ENCODE results near the gene SDHAF4.

SDHAF4 gene

DNA sequence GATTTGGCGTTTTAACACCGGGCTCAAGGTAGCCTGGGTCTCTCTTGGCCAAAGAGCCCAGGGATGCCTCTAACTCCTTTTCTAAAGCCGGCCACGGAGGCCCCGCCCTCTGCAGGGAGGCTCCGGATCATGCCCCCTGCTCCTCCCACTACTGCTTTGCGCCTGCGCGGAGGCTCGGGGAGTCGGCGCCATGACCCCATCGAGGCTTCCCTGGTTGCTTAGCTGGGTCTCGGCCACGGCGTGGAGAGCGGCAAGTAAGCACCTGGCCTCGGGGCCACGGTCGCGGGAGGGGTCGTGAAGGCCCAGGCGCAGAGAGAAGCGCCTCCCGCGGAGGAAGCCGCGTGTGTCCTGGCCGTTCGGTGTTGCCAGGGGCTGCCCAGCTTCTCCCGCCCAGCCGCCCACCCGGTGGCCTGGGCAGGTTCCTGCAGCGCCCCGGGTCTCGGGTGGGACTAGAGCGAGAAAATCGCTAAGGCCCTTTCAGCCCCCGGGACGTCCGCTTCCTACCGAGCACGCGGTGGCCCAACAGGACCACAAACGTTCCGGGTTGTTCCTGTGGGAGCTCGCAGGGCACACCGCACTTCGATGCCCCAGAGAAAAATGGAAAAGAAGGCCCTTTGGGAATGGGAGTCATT lies at the start of gene SDHAF4:
Gene SDHAF4, plus strand, starts transcription at position 180 of the 632 bp plus-strand sequence. Its CDS starts 11 bp downstream, at position 191.
- TF ChIP-seq, protein P1, sequence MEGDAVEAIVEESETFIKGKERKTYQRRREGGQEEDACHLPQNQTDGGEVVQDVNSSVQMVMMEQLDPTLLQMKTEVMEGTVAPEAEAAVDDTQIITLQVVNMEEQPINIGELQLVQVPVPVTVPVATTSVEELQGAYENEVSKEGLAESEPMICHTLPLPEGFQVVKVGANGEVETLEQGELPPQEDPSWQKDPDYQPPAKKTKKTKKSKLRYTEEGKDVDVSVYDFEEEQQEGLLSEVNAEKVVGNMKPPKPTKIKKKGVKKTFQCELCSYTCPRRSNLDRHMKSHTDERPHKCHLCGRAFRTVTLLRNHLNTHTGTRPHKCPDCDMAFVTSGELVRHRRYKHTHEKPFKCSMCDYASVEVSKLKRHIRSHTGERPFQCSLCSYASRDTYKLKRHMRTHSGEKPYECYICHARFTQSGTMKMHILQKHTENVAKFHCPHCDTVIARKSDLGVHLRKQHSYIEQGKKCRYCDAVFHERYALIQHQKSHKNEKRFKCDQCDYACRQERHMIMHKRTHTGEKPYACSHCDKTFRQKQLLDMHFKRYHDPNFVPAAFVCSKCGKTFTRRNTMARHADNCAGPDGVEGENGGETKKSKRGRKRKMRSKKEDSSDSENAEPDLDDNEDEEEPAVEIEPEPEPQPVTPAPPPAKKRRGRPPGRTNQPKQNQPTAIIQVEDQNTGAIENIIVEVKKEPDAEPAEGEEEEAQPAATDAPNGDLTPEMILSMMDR (conservative IDR thresholded peaks at IDR 0.05) = no peak
- TF ChIP-seq ZFX (IDR thresholded peaks at IDR 0.05) = peak; percentile 72
- H3K27ac ChIP-seq = peak within 1 kb of the TSS; percentile 95

DNA sequence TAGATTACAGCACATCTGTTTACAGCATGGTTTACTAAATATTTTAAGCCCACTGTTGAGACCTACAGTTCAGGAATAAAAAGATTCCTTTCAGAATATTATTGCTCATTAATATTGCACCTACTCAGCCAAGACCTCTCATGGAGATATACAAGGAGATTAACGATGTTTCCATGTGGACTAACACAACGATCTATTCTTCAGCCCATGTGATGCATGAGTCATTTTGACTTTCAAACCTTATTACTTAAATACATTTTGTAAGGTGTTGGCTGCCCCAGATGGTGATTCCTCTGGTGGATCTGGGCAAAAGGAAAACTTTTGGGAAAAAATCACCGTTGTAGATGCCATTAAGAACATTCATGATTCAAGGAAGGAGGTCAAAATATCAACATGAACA lies 48.0 kb upstream of the SDHAF4 start:
- TF ChIP-seq, protein P1 (conservative IDR thresholded peaks at IDR 0.05) = no peak
- no peak for TF ChIP-seq ZFX (IDR thresholded peaks at IDR 0.05)
- H3K27ac ChIP-seq = no peak overlapping the region

DNA sequence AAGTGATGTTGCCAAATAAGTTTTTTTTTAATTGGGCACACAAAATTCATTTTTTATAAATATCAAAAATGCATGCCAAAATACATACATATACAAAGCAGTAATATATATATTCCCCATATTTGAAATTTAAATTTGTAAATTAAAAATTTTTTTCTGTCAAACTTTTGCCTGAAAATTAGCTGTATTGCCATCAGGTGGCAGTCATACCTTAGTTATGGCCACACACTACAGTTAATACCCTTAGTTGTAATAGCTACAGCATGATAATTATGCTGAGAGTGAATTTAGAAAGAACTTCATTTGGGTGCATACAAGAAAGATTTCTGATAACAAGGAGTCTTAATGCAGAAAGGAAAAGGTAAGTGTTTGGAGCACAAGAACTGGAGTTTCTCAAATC lies 46.2 kb upstream of the SDHAF4 start:
- no peak overlapping the region for H3K27ac ChIP-seq
- TF ChIP-seq, protein P1 (conservative IDR thresholded peaks at IDR 0.05) = peak; percentile 52
- TF ChIP-seq ZFX (IDR thresholded peaks at IDR 0.05) = no peak

DNA sequence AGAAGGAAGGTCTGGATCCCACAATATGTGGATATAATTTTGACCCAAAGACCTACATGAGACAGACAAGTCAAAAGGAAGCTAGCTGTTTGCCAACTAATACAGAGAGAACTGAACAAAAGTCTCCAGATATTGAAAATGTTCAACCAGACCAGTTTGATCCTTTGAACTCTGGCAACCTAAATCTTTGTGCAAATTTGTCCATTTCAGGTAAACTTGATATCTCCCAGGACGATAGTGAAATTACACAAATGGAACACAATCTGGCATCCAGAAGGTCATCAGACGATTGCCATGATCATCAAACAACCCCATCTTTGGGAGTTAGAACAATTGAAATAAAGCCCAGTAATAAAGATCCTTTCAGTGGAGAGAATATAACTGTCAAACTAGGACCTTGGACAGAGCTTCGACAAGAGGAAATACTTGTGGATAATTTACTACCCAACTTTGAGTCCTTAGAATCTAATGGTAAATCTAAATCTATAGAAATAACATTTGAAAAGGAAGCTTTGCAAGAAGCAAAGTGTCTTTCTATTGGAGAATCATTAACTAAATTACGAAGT lies 41.9 kb upstream of the SDHAF4 start:
- no peak for TF ChIP-seq ZFX (IDR thresholded peaks at IDR 0.05)
- TF ChIP-seq, protein P1 (conservative IDR thresholded peaks at IDR 0.05) = no peak
- H3K27ac ChIP-seq = no peak overlapping the region

DNA sequence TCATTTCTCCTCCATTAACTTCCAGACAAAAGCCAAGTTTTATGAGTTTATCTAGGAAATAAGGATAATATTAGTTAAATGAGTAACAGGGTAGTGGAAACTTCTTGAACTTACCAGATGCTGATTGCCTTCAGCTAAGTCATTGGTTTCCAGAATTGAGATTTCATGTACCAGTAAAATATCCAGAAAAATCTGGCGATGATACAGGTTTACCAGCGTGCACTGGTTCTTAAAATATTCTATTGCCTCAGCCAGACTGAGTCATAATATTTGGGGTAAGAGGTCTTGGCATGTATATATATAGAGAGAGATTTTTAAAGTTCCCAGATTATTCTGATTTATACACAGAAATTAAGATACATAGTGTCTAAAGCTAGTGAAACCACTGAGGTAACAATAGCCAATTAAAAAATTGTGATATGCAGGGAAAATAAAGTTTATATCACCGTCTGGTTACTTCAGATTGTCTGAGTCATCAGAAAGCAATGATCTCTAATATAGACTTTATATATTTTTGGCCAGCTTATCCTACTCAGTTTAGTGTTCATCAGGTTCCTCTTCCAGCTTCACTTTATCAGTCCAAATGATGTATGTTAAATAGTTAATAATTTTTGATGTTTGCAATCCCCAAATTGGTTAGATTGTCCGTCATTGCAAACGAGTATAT lies 39.5 kb upstream of the SDHAF4 start:
- TF ChIP-seq, protein P1 (conservative IDR thresholded peaks at IDR 0.05) = no peak
- TF ChIP-seq ZFX (IDR thresholded peaks at IDR 0.05) = no peak
- no peak overlapping the region for H3K27ac ChIP-seq

DNA sequence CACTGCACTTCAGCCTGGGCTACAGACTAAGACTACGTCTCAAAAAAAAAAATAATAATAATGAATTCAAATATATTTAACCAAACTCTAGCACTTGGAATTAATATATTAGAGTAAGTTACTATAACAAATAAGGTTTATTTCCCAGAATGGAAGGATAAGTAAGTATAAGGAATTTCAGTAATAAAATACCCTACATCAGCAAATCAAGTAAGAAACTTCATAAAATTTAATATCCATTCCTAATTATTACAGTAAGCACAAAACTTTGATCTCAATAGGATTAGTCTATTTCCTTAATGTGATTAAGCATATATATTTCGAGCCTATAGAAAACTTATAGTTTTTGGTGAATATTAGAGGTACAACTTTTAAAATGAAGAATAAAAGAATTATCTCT lies 36.7 kb upstream of the SDHAF4 start:
- TF ChIP-seq, protein P1 (conservative IDR thresholded peaks at IDR 0.05) = no peak
- TF ChIP-seq ZFX (IDR thresholded peaks at IDR 0.05) = no peak
- no peak overlapping the region for H3K27ac ChIP-seq

DNA sequence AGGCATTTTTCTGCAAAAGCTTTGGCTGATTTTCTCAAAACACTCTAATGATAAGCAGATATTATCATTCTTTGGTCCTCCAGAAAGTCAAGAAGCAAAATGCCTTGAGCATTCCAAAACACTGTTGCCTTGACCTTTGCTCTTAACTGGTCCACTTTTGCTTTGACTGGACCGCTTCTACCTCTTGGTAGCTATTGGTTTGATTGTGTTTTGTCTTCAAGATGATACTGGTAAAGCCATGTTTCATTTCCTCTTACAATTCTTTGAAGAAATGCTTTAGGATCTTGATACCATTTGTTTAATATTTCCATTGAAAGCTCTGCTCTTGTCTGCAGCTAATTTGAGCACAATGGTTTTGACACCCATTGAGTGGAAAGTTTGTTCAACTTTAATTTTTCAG lies 35.6 kb upstream of the SDHAF4 start:
- H3K27ac ChIP-seq = no peak overlapping the region
- TF ChIP-seq, protein P1 (conservative IDR thresholded peaks at IDR 0.05) = no peak

Data from C4-2B (cell line).